Measurements from ENCODE around the gene VSTM5. TPM values are rescaled to one million over a fixed set of nuclear protein-coding genes. Genes with fewer than 3 reads are reported as not detected.
"Not testable (repeated sequence)": the region's sequence is repeated elsewhere in the genome, so short reads cannot be mapped to it uniquely, and the experiment has no call there.

The VSTM5 gene
- total RNA-seq, result 0.07 TPM in 1 of 2 replicates, not detected in the other

GRCh38 chr11:93850594-93851018, at the start of gene VSTM5:
Gene VSTM5 (minus strand): TSS chr11:93850618. CDS start chr11:93850502, 116 bp downstream.
- DNase-seq (ENCODE audit: low read depth, low spot score), result no peak

GRCh38 chr11:93895106-93895862, 44.9 kb upstream of the VSTM5 start:
- DNase-seq (ENCODE audit: low read depth, low spot score), result no peak

- DNase-seq (ENCODE audit: low read depth, low spot score), result no peak
Measured at GRCh38 chr11:93890391-93891051, 40.1 kb upstream of the VSTM5 start.

- no peak for DNase-seq (ENCODE audit: low read depth, low spot score)
Measured at GRCh38 chr11:93887111-93887510, 36.7 kb upstream of the VSTM5 start.

GRCh38 chr11:93879114-93879513, 28.7 kb upstream of the VSTM5 start:
- not testable (repeated sequence) for DNase-seq (ENCODE audit: low read depth, low spot score)

- DNase-seq (ENCODE audit: low read depth, low spot score), result no peak
Measured at GRCh38 chr11:93875637-93876036, 25.2 kb upstream of the VSTM5 start.

- no peak for DNase-seq (ENCODE audit: low read depth, low spot score)
Measured at GRCh38 chr11:93871526-93871925, 21.1 kb upstream of the VSTM5 start.

- no peak for DNase-seq (ENCODE audit: low read depth, low spot score)
Measured at GRCh38 chr11:93870616-93871015, 20.2 kb upstream of the VSTM5 start.

GRCh38 chr11:93869830-93870229, 19.4 kb upstream of the VSTM5 start:
- DNase-seq (ENCODE audit: low read depth, low spot score), result no peak

GRCh38 chr11:93868404-93868803, 18.0 kb upstream of the VSTM5 start:
- DNase-seq (ENCODE audit: low read depth, low spot score), result not testable (repeated sequence)

- no peak for DNase-seq (ENCODE audit: low read depth, low spot score)
Measured at GRCh38 chr11:93861808-93862207, 11.4 kb upstream of the VSTM5 start.

- no peak for DNase-seq (ENCODE audit: low read depth, low spot score)
Measured at GRCh38 chr11:93858121-93858775, 7.8 kb upstream of the VSTM5 start.

- no peak for DNase-seq (ENCODE audit: low read depth, low spot score)
Measured at GRCh38 chr11:93857413-93858120, 7.1 kb upstream of the VSTM5 start.

- DNase-seq (ENCODE audit: low read depth, low spot score), result no peak
Measured at GRCh38 chr11:93852242-93852641, 1.8 kb upstream of the VSTM5 start.

GRCh38 chr11:93849751-93850593, 446 bp downstream of the VSTM5 start:
- DNase-seq (ENCODE audit: low read depth, low spot score), result no peak

- no peak for DNase-seq (ENCODE audit: low read depth, low spot score)
Measured at GRCh38 chr11:93849201-93849600, 1.2 kb downstream of the VSTM5 start.

GRCh38 chr11:93846411-93846810, 4.0 kb downstream of the VSTM5 start:
- DNase-seq (ENCODE audit: low read depth, low spot score), result no peak

- no peak for DNase-seq (ENCODE audit: low read depth, low spot score)
Measured at GRCh38 chr11:93845181-93846092, 5.0 kb downstream of the VSTM5 start.

- DNase-seq (ENCODE audit: low read depth, low spot score), result no peak
Measured at GRCh38 chr11:93844568-93844967, 5.8 kb downstream of the VSTM5 start.

GRCh38 chr11:93843906-93844305, 6.5 kb downstream of the VSTM5 start:
- DNase-seq (ENCODE audit: low read depth, low spot score), result no peak

Measured in pulmonary artery endothelial cell (primary cell).